Measurements from ENCODE around the gene YWHAQ. TPM values are rescaled to one million over a fixed set of nuclear protein-coding genes. Genes with fewer than 3 reads are reported as not detected.
"Not testable (repeated sequence)": the region's sequence is repeated elsewhere in the genome, so short reads cannot be mapped to it uniquely, and the experiment has no call there.

YWHAQ gene
- total and polyA plus RNA-seq, 8 donors, result 70.1 to 170 (median 152) TPM

DNA sequence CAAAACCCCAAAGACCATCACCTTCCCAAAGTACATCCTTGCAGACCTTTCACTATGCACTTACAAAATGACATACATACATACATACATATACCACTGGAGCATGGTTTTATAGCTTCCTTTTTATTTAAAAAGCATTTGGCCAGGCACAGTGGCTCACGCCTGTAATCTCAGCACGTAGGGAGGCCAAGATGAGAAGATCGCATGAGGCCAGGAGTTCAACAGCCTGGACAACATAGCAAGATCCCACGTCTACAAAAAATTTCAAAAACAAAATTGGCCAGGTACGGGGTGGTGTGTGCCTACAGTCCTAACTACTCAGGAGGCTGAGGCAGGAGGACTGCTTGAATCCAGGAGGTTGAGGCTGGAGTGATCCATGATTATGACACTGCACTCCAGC lies 45.3 kb downstream of the YWHAQ start:
- DNase-seq (no peak), ATAC-seq (no peak), FAIRE-seq (no peak)
- 97 to 98% methylated on average over 5 of the region's 5 CpGs for WGBS, 2 donors
- Histone ChIP-seq H3K9me3 (no peaks in the 10 kb centered on the region), H3K27ac (no peak overlapping the region), H3K36me3 (peaks cover 0 to 47% (median 17%) of the 10 kb centered on the region in 3 donors), H3K27me3 (no peaks in the 10 kb centered on the region), H3K4me3 (no peak overlapping the region), H3K4me1 (no peaks in the 10 kb centered on the region)
- intact Hi-C loops (cut with DNase I), result no loop called here
- TF ChIP-seq, protein P1, sequence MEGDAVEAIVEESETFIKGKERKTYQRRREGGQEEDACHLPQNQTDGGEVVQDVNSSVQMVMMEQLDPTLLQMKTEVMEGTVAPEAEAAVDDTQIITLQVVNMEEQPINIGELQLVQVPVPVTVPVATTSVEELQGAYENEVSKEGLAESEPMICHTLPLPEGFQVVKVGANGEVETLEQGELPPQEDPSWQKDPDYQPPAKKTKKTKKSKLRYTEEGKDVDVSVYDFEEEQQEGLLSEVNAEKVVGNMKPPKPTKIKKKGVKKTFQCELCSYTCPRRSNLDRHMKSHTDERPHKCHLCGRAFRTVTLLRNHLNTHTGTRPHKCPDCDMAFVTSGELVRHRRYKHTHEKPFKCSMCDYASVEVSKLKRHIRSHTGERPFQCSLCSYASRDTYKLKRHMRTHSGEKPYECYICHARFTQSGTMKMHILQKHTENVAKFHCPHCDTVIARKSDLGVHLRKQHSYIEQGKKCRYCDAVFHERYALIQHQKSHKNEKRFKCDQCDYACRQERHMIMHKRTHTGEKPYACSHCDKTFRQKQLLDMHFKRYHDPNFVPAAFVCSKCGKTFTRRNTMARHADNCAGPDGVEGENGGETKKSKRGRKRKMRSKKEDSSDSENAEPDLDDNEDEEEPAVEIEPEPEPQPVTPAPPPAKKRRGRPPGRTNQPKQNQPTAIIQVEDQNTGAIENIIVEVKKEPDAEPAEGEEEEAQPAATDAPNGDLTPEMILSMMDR (IDR thresholded peaks at IDR 0.05), result no peak

GRCh38 chr2:9584902-9585301 lies 45.9 kb downstream of the YWHAQ start:
- ATAC-seq; intact Hi-C loops (cut with DNase I); H3K27ac ChIP-seq; FAIRE-seq; H3K27me3 ChIP-seq; H3K9me3 ChIP-seq; H3K4me3 ChIP-seq; DNase-seq; H3K4me1 ChIP-seq: not testable (repeated sequence)
- H3K36me3 ChIP-seq, result peaks cover 0 to 47% (median 15%) of the 10 kb centered on the region in 3 donors

DNA sequence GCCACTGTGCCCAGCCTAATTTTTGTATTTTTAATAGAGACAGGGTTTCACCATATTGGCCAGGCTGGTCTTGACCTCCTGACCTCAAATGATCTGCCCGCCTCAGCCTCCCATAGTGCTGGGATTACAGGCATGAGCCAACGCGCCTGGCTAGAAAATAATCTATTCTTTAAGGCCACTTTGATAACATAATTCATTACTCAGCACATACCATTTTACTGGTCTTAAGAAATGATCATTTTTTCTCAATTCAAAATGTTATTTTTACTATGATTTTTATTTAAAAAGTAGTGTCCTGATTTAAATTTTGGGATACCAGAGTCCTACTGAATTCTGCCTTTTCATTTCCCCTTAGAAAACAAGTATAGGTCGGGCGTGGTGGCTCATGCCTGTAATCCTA lies 48.2 kb downstream of the YWHAQ start:
- Histone ChIP-seq H3K27me3 (no peaks in the 10 kb centered on the region), H3K4me3 (no peak overlapping the region), H3K4me1 (no peaks in the 10 kb centered on the region), H3K27ac (no peak overlapping the region), H3K36me3 (peaks cover 0 to 29% (median 9%) of the 10 kb centered on the region in 3 donors), H3K9me3 (no peaks in the 10 kb centered on the region)
- TF ChIP-seq, protein P1 (IDR thresholded peaks at IDR 0.05), result no peak
- FAIRE-seq, result no peak
- 90 to 94% methylated on average over 5 of the region's 5 CpGs for WGBS, 2 donors
- ATAC-seq, result no peak
- no peak for DNase-seq
- intact Hi-C loops (cut with DNase I), result no loop called here

- no peak overlapping the region for H3K4me3 ChIP-seq
- peaks cover 0 to 4% (median 0%) of the 10 kb centered on the region in 3 donors for H3K4me1 ChIP-seq
- H3K27ac ChIP-seq, result no peak overlapping the region
- peaks cover 0 to 3% (median 0%) of the 10 kb centered on the region in 3 donors for H3K36me3 ChIP-seq
- TF ChIP-seq, protein P1 (IDR thresholded peaks at IDR 0.05), result no peak
- no peaks in the 10 kb centered on the region for H3K9me3 ChIP-seq
- intact Hi-C loops (cut with DNase I), result no loop called here
- ATAC-seq (peak in 1 of 4 donors; percentile 28), DNase-seq (no peak), FAIRE-seq (no peak)
- H3K27me3 ChIP-seq, result no peaks in the 10 kb centered on the region
- 79 to 80% methylated on average over 9 of the region's 9 CpGs for WGBS, 2 donors
These were observed 52.1 kb downstream of the YWHAQ start for GRCh38 chr2:9578467-9579235.

DNA sequence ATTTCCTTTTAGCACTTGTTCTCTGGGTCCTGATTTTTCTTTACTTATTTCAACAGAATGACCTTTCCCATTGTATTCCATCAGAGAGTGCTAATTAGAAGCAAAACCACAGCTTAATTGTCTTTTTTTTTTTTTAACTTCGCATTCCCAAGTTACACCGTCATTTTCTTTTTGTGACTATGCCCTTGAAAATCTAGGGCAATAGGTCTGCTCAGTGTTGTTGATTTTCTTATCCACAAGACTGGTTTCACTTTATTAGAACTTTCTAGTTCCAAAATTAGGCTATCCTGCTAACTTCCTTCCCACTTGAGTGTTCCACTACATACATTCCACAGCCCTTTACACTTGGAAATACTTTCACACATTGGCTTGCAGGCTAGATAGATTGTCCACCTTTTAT lies 56.5 kb downstream of the YWHAQ start:
- no peaks in the 10 kb centered on the region for H3K9me3 ChIP-seq
- no peak for DNase-seq
- ATAC-seq, result peak in 1 of 4 donors; percentile 61
- TF ChIP-seq, protein P1 (IDR thresholded peaks at IDR 0.05), result no peak
- H3K4me1 ChIP-seq, result peaks cover 0 to 4% (median 0%) of the 10 kb centered on the region in 3 donors
- H3K36me3 ChIP-seq, result no peaks in the 10 kb centered on the region
- no peak for FAIRE-seq
- WGBS, 2 donors, result 48 to 54% methylated on average over 2 of the region's 2 CpGs
- intact Hi-C loops (cut with DNase I), result no loop called here
- no peak overlapping the region for H3K4me3 ChIP-seq
- peak overlapping the region in 2 of 4 donors; percentile 13 to 44 for H3K27ac ChIP-seq
- no peaks in the 10 kb centered on the region for H3K27me3 ChIP-seq

Data from pancreas (tissue), 10 donors.